ENCODE data around the gene PRTG. TPM values are rescaled to one million over a fixed set of nuclear protein-coding genes. Genes with fewer than 3 reads are reported as not detected.

Gene PRTG
- total RNA-seq, 1 donor from 2014 or later: 8.6 TPM

GRCh38 chr15:55574096-55574495 lies 168.9 kb downstream of the PRTG start:
- no peaks in the 10 kb centered on the region for H3K27me3 ChIP-seq
- no peaks in the 10 kb centered on the region for H3K36me3 ChIP-seq
- H3K9me3 ChIP-seq: no peaks in the 10 kb centered on the region
- intact Hi-C loops (cut with DNase I): no loop called here
- ATAC-seq: no peak
- H3K27ac ChIP-seq: no peak overlapping the region
- no peak for TF ChIP-seq CTCF (IDR thresholded peaks at IDR 0.05)
- no peak overlapping the region for H3K4me3 ChIP-seq
- DNase-seq: no peak
- no peaks in the 10 kb centered on the region for H3K4me1 ChIP-seq

- H3K27ac ChIP-seq: no peak overlapping the region
- no peak overlapping the region for H3K4me3 ChIP-seq
- no peaks in the 10 kb centered on the region for H3K36me3 ChIP-seq
- no peak for TF ChIP-seq CTCF (IDR thresholded peaks at IDR 0.05)
- H3K4me1 ChIP-seq: no peaks in the 10 kb centered on the region
- H3K9me3 ChIP-seq: no peaks in the 10 kb centered on the region
- intact Hi-C loops (cut with DNase I): no loop called here
- H3K27me3 ChIP-seq: no peaks in the 10 kb centered on the region
- DNase-seq: no peak
- no peak for ATAC-seq
These were observed 169.7 kb downstream of the PRTG start for GRCh38 chr15:55573224-55573623.

GRCh38 chr15:55564347-55565145 lies 178.4 kb downstream of the PRTG start:
- no peaks in the 10 kb centered on the region for H3K4me1 ChIP-seq
- no peak for DNase-seq
- H3K27ac ChIP-seq: no peak overlapping the region
- H3K9me3 ChIP-seq: peaks cover 6% of the 10 kb centered on the region
- no peak for ATAC-seq
- H3K27me3 ChIP-seq: no peaks in the 10 kb centered on the region
- peak; percentile 7 for TF ChIP-seq CTCF (IDR thresholded peaks at IDR 0.05)
- intact Hi-C loops (cut with DNase I): no loop called here
- H3K36me3 ChIP-seq: no peaks in the 10 kb centered on the region
- H3K4me3 ChIP-seq: no peak overlapping the region

GRCh38 chr15:55562601-55563000 lies 180.4 kb downstream of the PRTG start:
- TF ChIP-seq CTCF (IDR thresholded peaks at IDR 0.05): no peak
- Histone ChIP-seq H3K9me3 (peaks cover 6% of the 10 kb centered on the region), H3K4me1 (no peaks in the 10 kb centered on the region), H3K27me3 (no peaks in the 10 kb centered on the region), H3K36me3 (no peaks in the 10 kb centered on the region), H3K27ac (no peak overlapping the region), H3K4me3 (no peak overlapping the region)
- DNase-seq (no peak), ATAC-seq (no peak)
- intact Hi-C loops (cut with DNase I): no loop called here

Other genes starting within 250 kb of the PRTG start
- 2.4 TPM for gene DNAAF4, start 234.9 kb downstream of the PRTG start, total RNA-seq
- gene PYGO1, start 154.8 kb downstream of the PRTG start, total RNA-seq: 11.1 TPM